CD4-positive, alpha-beta T cell treated with Interleukin-21 for 1 hour (primary cell): ENCODE data around the gene DDX10.

ENCODE experiments used
- DNase-seq: peaks from one replicate; pipeline ENCODE4 v3.0.0-alpha.2; 2020

DDX10 gene

GRCh38 chr11:108662700-108663099, 2.2 kb upstream of the DDX10 start:
- DNase-seq, result no peak

- DNase-seq, result no peak
Observed at GRCh38 chr11:108663154-108663877, 1.6 kb upstream of the DDX10 start.

- DNase-seq, result no peak
Observed at GRCh38 chr11:108666373-108666772, 1.5 kb downstream of the DDX10 start.

- no peak for DNase-seq
Observed at GRCh38 chr11:108669286-108669685, 4.4 kb downstream of the DDX10 start.

- DNase-seq, result no peak
Observed at GRCh38 chr11:108669711-108670110, 4.8 kb downstream of the DDX10 start.

GRCh38 chr11:108670451-108670850, 5.6 kb downstream of the DDX10 start:
- DNase-seq, result no peak

GRCh38 chr11:108672113-108672512, 7.2 kb downstream of the DDX10 start:
- DNase-seq, result no peak

- DNase-seq, result no peak
Observed at GRCh38 chr11:108672786-108673185, 7.9 kb downstream of the DDX10 start.

GRCh38 chr11:108679045-108679444, 14.2 kb downstream of the DDX10 start:
- DNase-seq, result no peak

GRCh38 chr11:108680271-108680670, 15.4 kb downstream of the DDX10 start:
- no peak for DNase-seq

- DNase-seq, result no peak
Observed at GRCh38 chr11:108685419-108686130, 20.7 kb downstream of the DDX10 start.

- no peak for DNase-seq
Observed at GRCh38 chr11:108693852-108694251, 29.0 kb downstream of the DDX10 start.

GRCh38 chr11:108694846-108695245, 30.0 kb downstream of the DDX10 start:
- no peak for DNase-seq

- peak; percentile 28 for DNase-seq
Observed at GRCh38 chr11:108697872-108698473, 33.1 kb downstream of the DDX10 start.

GRCh38 chr11:108698844-108699642, 34.2 kb downstream of the DDX10 start:
- DNase-seq, result no peak

- no peak for DNase-seq
Observed at GRCh38 chr11:108703916-108704315, 39.0 kb downstream of the DDX10 start.

- DNase-seq, result no peak
Observed at GRCh38 chr11:108705061-108705460, 40.2 kb downstream of the DDX10 start.

GRCh38 chr11:108708173-108708572, 43.3 kb downstream of the DDX10 start:
- DNase-seq, result no peak

GRCh38 chr11:108709741-108710140, 44.9 kb downstream of the DDX10 start:
- DNase-seq, result no peak

GRCh38 chr11:108713076-108713790, 48.4 kb downstream of the DDX10 start:
- no peak for DNase-seq

GRCh38 chr11:108715239-108715638, 50.4 kb downstream of the DDX10 start:
- no peak for DNase-seq

- no peak for DNase-seq
Observed at GRCh38 chr11:108718466-108718865, 53.6 kb downstream of the DDX10 start.
